ENCODE measurements around the gene KCNN3. TPM values are rescaled to one million over a fixed set of nuclear protein-coding genes. Genes with fewer than 3 reads are reported as not detected.

Gene KCNN3
- total RNA-seq, 4 donors from 2014 or later = 3.6 to 17.0 (median 12.4) TPM

- Histone ChIP-seq H3K27me3 (no peaks in the 10 kb centered on the region), H3K27ac (replicated peaks in 1 of 4) (peak overlapping the region in 1 of 4 donors; percentile 2), H3K4me3 (no peak overlapping the region), H3K36me3 (no peaks in the 10 kb centered on the region), H3K9me3 (no peaks in the 10 kb centered on the region), H3K4me1 (peaks cover 17 to 67% (median 57%) of the 10 kb centered on the region in 4 donors)
- intact Hi-C loops (cut with DNase I) = no loop called here
- TF ChIP-seq POLR2AphosphoS5 (IDR thresholded peaks at IDR 0.05) (no peak), CTCF (IDR thresholded peaks at IDR 0.05) (no peak), EP300 (IDR thresholded peaks at IDR 0.05) (no peak), POLR2A (IDR thresholded peaks at IDR 0.05; ENCODE audit: low read depth) (no peak)
- WGBS = 77% methylated on average over 12 of the region's 12 CpGs
- no peak for DNase-seq (ENCODE audit: extremely low spot score)
Observed at GRCh38 chr1:154745750-154746425, 124.2 kb downstream of the KCNN3 start.

GRCh38 chr1:154745286-154745731 lies 124.8 kb downstream of the KCNN3 start:
- intact Hi-C loops (cut with DNase I) = no loop called here
- Histone ChIP-seq H3K4me1 (peaks cover 17 to 63% (median 55%) of the 10 kb centered on the region in 4 donors), H3K27ac (replicated peaks in 1 of 4) (no peak overlapping the region), H3K36me3 (no peaks in the 10 kb centered on the region), H3K27me3 (no peaks in the 10 kb centered on the region), H3K4me3 (no peak overlapping the region), H3K9me3 (no peaks in the 10 kb centered on the region)
- DNase-seq (ENCODE audit: extremely low spot score) = no peak
- TF ChIP-seq EP300 (IDR thresholded peaks at IDR 0.05) (no peak), POLR2AphosphoS5 (IDR thresholded peaks at IDR 0.05) (peak; percentile 49 to 76)
- 68% methylated on average over 5 of the region's 5 CpGs for WGBS

DNA sequence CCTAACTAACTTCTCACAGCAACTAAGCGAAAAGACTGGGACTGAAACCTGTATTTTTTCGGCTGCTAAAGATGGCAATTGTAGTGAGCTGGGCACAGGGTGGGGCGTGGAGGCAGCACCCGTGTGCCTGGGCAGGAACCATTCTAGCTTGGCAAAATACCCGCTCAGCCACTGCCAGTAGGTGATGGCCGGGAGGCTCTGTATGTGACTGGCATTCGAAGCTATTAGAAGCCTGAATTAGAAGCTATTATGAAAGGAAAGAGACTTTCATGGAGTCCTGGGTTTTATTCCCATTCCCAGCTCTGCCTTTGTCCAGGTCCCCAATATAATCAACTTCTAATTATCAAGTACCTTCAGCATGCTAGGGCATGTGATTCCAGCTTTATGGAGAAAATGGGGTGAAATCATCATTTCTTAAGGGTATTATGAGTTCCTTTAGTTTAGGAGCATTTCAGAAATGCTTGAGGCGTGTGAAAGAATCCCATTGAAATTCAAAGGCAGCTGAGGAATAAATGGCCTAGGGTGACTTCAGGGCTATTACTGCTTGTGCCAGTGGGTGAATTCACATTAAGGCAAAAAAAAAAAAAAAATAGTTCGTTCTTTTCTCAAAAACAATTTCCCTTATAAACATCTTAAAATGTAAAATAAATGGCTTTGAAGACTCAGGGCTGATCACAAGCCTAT lies 125.6 kb downstream of the KCNN3 start:
- Histone ChIP-seq H3K9me3 (no peaks in the 10 kb centered on the region), H3K27me3 (no peaks in the 10 kb centered on the region), H3K36me3 (no peaks in the 10 kb centered on the region), H3K4me3 (no peak overlapping the region), H3K4me1 (peaks cover 17 to 63% (median 53%) of the 10 kb centered on the region in 4 donors), H3K27ac (replicated peaks in 1 of 4) (no peak overlapping the region)
- TF ChIP-seq CTCF (IDR thresholded peaks at IDR 0.05) = no peak
- TF ChIP-seq EP300 (IDR thresholded peaks at IDR 0.05) = no peak
- TF ChIP-seq POLR2AphosphoS5 (IDR thresholded peaks at IDR 0.05) = no peak
- no peak for TF ChIP-seq POLR2A (IDR thresholded peaks at IDR 0.05; ENCODE audit: low read depth)
- intact Hi-C loops (cut with DNase I) = no loop called here
- WGBS = 82% methylated on average over 9 of the region's 9 CpGs
- DNase-seq (ENCODE audit: extremely low spot score) = no peak

GRCh38 chr1:154743526-154744036 lies 126.5 kb downstream of the KCNN3 start:
- intact Hi-C loops (cut with DNase I) = no loop called here
- 96% methylated on average over 7 of the region's 9 CpGs for WGBS
- Histone ChIP-seq H3K36me3 (no peaks in the 10 kb centered on the region), H3K4me1 (peaks cover 17 to 59% (median 46%) of the 10 kb centered on the region in 4 donors), H3K27me3 (no peaks in the 10 kb centered on the region), H3K4me3 (no peak overlapping the region), H3K27ac (replicated peaks in 1 of 4) (no peak overlapping the region), H3K9me3 (no peaks in the 10 kb centered on the region)
- TF ChIP-seq POLR2AphosphoS5 (IDR thresholded peaks at IDR 0.05) = no peak
- no peak for TF ChIP-seq CTCF (IDR thresholded peaks at IDR 0.05)
- no peak for TF ChIP-seq POLR2A (IDR thresholded peaks at IDR 0.05; ENCODE audit: low read depth)
- TF ChIP-seq EP300 (IDR thresholded peaks at IDR 0.05) = no peak
- DNase-seq (ENCODE audit: extremely low spot score) = no peak

DNA sequence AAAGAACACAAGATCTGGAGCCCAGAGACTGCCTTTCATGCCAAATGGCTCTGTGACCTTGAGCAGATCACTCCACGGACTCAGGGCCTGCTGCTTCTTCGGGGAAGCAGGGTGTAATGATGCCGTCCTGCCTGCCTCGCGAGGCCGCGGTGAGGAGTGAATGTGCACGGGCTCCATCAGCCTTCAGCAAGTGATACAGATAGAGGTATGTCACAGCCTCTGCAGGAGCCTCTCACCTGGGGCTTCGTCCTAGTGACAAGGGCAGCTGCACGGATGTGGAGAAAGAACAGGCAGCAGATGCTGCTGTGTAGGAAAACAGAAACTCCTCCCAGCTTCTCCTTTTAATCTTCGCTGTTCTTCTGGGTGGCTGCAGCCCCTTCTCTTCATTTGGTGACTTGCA lies 127.5 kb downstream of the KCNN3 start:
- Histone ChIP-seq H3K4me3 (no peak overlapping the region), H3K27me3 (no peaks in the 10 kb centered on the region), H3K36me3 (no peaks in the 10 kb centered on the region), H3K4me1 (peaks cover 12 to 50% (median 37%) of the 10 kb centered on the region in 4 donors), H3K27ac (replicated peaks in 1 of 4) (peak overlapping the region in 1 of 4 donors; percentile 70), H3K9me3 (no peaks in the 10 kb centered on the region)
- WGBS = 62% methylated on average over 10 of the region's 11 CpGs
- DNase-seq (ENCODE audit: extremely low spot score) = no peak
- intact Hi-C loops (cut with DNase I) = no loop called here
- TF ChIP-seq POLR2A (IDR thresholded peaks at IDR 0.05; ENCODE audit: low read depth) = no peak
- TF ChIP-seq POLR2AphosphoS5 (IDR thresholded peaks at IDR 0.05) = no peak

All from esophagus muscularis mucosa (tissue), 4 donors.